GM12878 (cell line): Measurements from ENCODE around the gene ATP6AP2. TPM values are rescaled to one million over a fixed set of nuclear protein-coding genes. Genes with fewer than 3 reads are reported as not detected.

Experiments
- ATAC-seq: fragments of 200-7000 bp; cut with Tn5 transposase; 3 replicates; pipeline ENCODE4 v1.9.1; 2020; ENCODE audit warnings: mild to moderate bottlenecking, moderate library complexity
- BruUV-seq: library from RNA; stranded (reverse); fragments of 400-500 nt; replicated peaks from 2 replicates; lab custom pipeline; 2021; lab: Mats Ljungman, UMichigan
- CTCF ChIA-PET: fragments of 300-600 bp; sonication (Branson Sonifier 250); formaldehyde crosslinking; extraction: SDS; loops from one replicate; lab custom pipeline; 2021; ENCODE audit warnings: inconsistent platforms; lab: Yijun Ruan, JAX
- POLR2A ChIA-PET: fragments of 350-600 bp; formaldehyde crosslinking; extraction: SDS; loops from one replicate; lab custom pipeline; 2021; ENCODE audit warnings: inconsistent platforms; lab: Charles Lee
- RAD21 ChIA-PET: fragments of 300-600 bp; sonication (Branson Sonifier 250); formaldehyde crosslinking; loops from one replicate; lab custom pipeline; 2023; ENCODE audit warnings: antibody characterized with exemption; ENCODE audit not compliant: unreplicated experiment; lab: Charles Lee
- SMC1A ChIA-PET: fragments of 300-600 bp; sonication (Branson Sonifier 250); formaldehyde crosslinking; loops from one replicate; lab custom pipeline; 2023; ENCODE audit not compliant: unreplicated experiment, uncharacterized antibody; lab: Charles Lee
- DNase-seq: peaks from one replicate; pipeline ENCODE4 v3.0.0-alpha.2; 2011; ENCODE audit warnings: low read depth, low spot score
- FAIRE-seq: peaks from 3 replicates; lab custom pipeline; 2011; peaks lifted over from hg19 to GRCh38; lab: Jason Lieb, UNC
- H2AFZ ChIP-seq: 2 replicates; pipeline ENCODE4 v1.6.0; 2011; ENCODE audit warnings: low read depth, low read length, control low read depth; ENCODE audit not compliant: control insufficient read depth
- H3K27ac ChIP-seq: 2 replicates; pipeline ENCODE4 v1.5.1; 2011; ENCODE audit warnings: control low read depth; ENCODE audit not compliant: control insufficient read depth, insufficient read depth
- H3K27me3 ChIP-seq, 2 experiments: replicated peaks in 1 of 2; 2 replicates each; pipeline versions ENCODE4 v1.6.0 to v1.6.1; 2011; ENCODE audit warnings: low read length in 1 of 2; ENCODE audit not compliant: control insufficient read depth in 2 of 2, insufficient read depth in 2 of 2
- H3K36me3 ChIP-seq, 2 experiments: 2 replicates each; pipeline ENCODE4 v1.5.1; 2011; ENCODE audit warnings: low read length in 1 of 2; ENCODE audit not compliant: control insufficient read depth in 2 of 2, insufficient read depth in 2 of 2
- H3K4me1 ChIP-seq: 2 replicates; pipeline ENCODE4 v1.6.1; 2011; ENCODE audit warnings: mild to moderate bottlenecking, low read length, moderate library complexity, mixed read lengths; ENCODE audit not compliant: control insufficient read depth, insufficient read depth
- H3K4me2 ChIP-seq: 2 replicates; pipeline ENCODE4 v1.6.0; 2011; ENCODE audit warnings: control low read depth; ENCODE audit not compliant: control insufficient read depth, insufficient read depth
- H3K4me3 ChIP-seq: fragments of 200-600 bp; sonication (generic); 2 replicates; pipeline ENCODE4 v1.5.1; 2016
- H3K79me2 ChIP-seq: 2 replicates; pipeline ENCODE4 v1.6.0; 2011; ENCODE audit warnings: low read length; ENCODE audit not compliant: control insufficient read depth, insufficient read depth
- H3K9ac ChIP-seq: 2 replicates; pipeline ENCODE4 v1.8.0; 2011; ENCODE audit warnings: low read length, control low read depth, mixed read lengths; ENCODE audit not compliant: control insufficient read depth, insufficient read depth
- H3K9me3 ChIP-seq: replicated peaks from 3 replicates; pipeline ENCODE4 v1.5.1; 2011; ENCODE audit warnings: mild to moderate bottlenecking, low read length; ENCODE audit not compliant: control insufficient read depth, insufficient read depth
- H4K20me1 ChIP-seq: 2 replicates; pipeline ENCODE4 v1.6.0; 2011; ENCODE audit not compliant: control insufficient read depth, insufficient read depth
- CUX1 ChIP-seq: IDR thresholded peaks from 2 replicates; pipeline ENCODE4 v1.6.1; 2012; ENCODE audit warnings: improper control_type of control experiment, low read depth, low read length; ENCODE audit not compliant: insufficient replicate concordance
- DPF2 ChIP-seq: fragments of 450-650 bp; IDR thresholded peaks from 2 replicates; pipeline ENCODE4 v1.6.1; 2017; ENCODE audit warnings: mild to moderate bottlenecking
- E2F8 ChIP-seq: fragments of 450-650 bp; IDR thresholded peaks from 2 replicates; pipeline ENCODE4 v1.6.1; 2018; ENCODE audit warnings: mild to moderate bottlenecking, low read depth, moderate library complexity; ENCODE audit not compliant: partially characterized antibody
- HDAC6 ChIP-seq: fragments of 200-600 bp; sonication (generic); IDR thresholded peaks from one replicate; pipeline ENCODE4 v1.8.0; 2017; ENCODE audit warnings: antibody characterized with exemption; ENCODE audit not compliant: unreplicated experiment
- HSF1 ChIP-seq: fragments of 150-350 bp; IDR thresholded peaks from 2 replicates; pipeline ENCODE4 v1.6.1; 2014; ENCODE audit warnings: mild to moderate bottlenecking, low read depth, low read length
- KAT2A ChIP-seq: conservative IDR thresholded peaks from 2 replicates; pipeline ENCODE4 v1.6.1; 2011; ENCODE audit warnings: low read depth, low read length; ENCODE audit not compliant: control insufficient read depth
- MTA3 ChIP-seq: IDR thresholded peaks from 2 replicates; pipeline ENCODE4 v1.6.1; 2012; ENCODE audit warnings: low read length, inconsistent platforms, borderline replicate concordance
- RFX5 ChIP-seq: IDR thresholded peaks from 2 replicates; pipeline ENCODE4 v1.6.1; 2011; ENCODE audit warnings: low read depth, low read length, improper control_type of control experiment
- SRF ChIP-seq, 2 experiments: IDR thresholded peaks; 2 replicates each; pipeline ENCODE4 v1.6.1; 2011; ENCODE audit warnings: low read depth in 2 of 2, low read length in 2 of 2, mild to moderate bottlenecking in 1 of 2, moderate library complexity in 1 of 2
- STAT1 ChIP-seq: fragments of 450-650 bp; conservative IDR thresholded peaks from 2 replicates; pipeline ENCODE4 v1.6.1; 2014; ENCODE audit warnings: antibody characterized with exemption, mild to moderate bottlenecking
- TCF12 ChIP-seq: IDR thresholded peaks from 2 replicates; pipeline ENCODE4 v1.6.1; 2011; ENCODE audit warnings: low read depth, mild to moderate bottlenecking, low read length
- ZNF384 ChIP-seq: IDR thresholded peaks from 2 replicates; pipeline ENCODE4 v1.6.1; 2012; ENCODE audit warnings: low read depth, mild to moderate bottlenecking, low read length, improper control_type of control experiment, borderline replicate concordance
- WGBS: methylation state at CpG from one replicate; pipeline ENCODE4 v1.1.6; 2016; ENCODE audit warnings: low lambda C conversion rate; ENCODE audit not compliant: insufficient replicate concordance, insufficient coverage; ENCODE audit errors: missing lambda C conversion rate; 5-methylcytosine and 5-hydroxymethylcytosine counted together
- in situ Hi-C: fragments of 300-500 bp; cut with MboI; formaldehyde crosslinking; loops from 9 replicates; pipeline ENCODE4 v1.14.3; 2018; ENCODE audit warnings: mixed read lengths
- intact Hi-C: fragments of 100-400 bp; cut with micrococcal nuclease; formaldehyde crosslinking; loops from one replicate; pipeline ENCODE4 v1.14.2; 2022; ENCODE audit not compliant: unreplicated experiment
- polyA plus RNA-seq, 11 experiments: library from polyadenylated mRNA; depleted of rRNA in 4 of 11; unstranded in 6 of 11; stranded (reverse) in 5 of 11; fragments of >200 nt; fragmentation: Nextera tagmentation in 4 of 11; fragmentation: Illumina TruSeq in 1 of 11; extraction: Ambion mirVana in 4 of 11; extraction: Trizol in 1 of 11; gene quantifications; 1 replicate in 1 of 11; 2 replicates in 10 of 11; pipeline versions ENCODE4 v1.2.1 to v1.2.3, GENCODE V29; 2011 to 2016; ENCODE audit warnings: inconsistent platforms in 2 of 11, missing spikeins in 2 of 11, low read depth in 1 of 11
- total RNA-seq, 4 experiments: library from RNA; depleted of rRNA in 3 of 4; stranded (reverse); fragments of >200 nt in 3 of 4; fragmentation: Illumina TruSeq in 1 of 4; extraction: Trizol in 1 of 4; gene quantifications; 2 replicates each; pipeline versions ENCODE4 v1.2.1 to v1.2.3, GENCODE V29; 2013 to 2021

The ATP6AP2 gene
- total and polyA plus RNA-seq, 10 of the 15 experiments (the other 5 are each of a cell fraction or from before 2014, with no cell fraction given) = 36.3 to 141 (median 56.0) TPM

- CTCF ChIA-PET = interaction anchor here (0.8 to 1.6 kb wide), 2 partner anchors 20 to 39 kb away, joined by 3 to 7 read pairs; no protein-coding TSS in a partner anchor
- H3K36me3 ChIP-seq = no peaks in the 10 kb centered on the region
- no peak overlapping the region for H3K27ac ChIP-seq
- BruUV-seq = no TSS peak
- 69% methylated on average over 4 of the region's 4 CpGs for WGBS
- POLR2A ChIA-PET = no interaction called here
- no peak overlapping the region for H3K4me2 ChIP-seq
- H3K27me3 ChIP-seq = no peaks in the 10 kb centered on the region; a peak in 1 of 4 replicates
- H3K4me3 ChIP-seq = no peak overlapping the region
- no peak for DNase-seq
- SMC1A ChIA-PET = no interaction called here
- H3K9ac ChIP-seq = no peak overlapping the region
- FAIRE-seq = no peak
- no peak for ATAC-seq
- H3K9me3 ChIP-seq = no peaks in the 10 kb centered on the region
- H3K4me1 ChIP-seq = peaks cover 3% of the 10 kb centered on the region; the same call in 1 of the 2 replicates
- RAD21 ChIA-PET = no interaction called here
- H3K79me2 ChIP-seq = no peaks in the 10 kb centered on the region
- in situ Hi-C loops (no loop called here), intact Hi-C loops (no loop called here)
- H4K20me1 ChIP-seq = no peaks in the 10 kb centered on the region
- H2AFZ ChIP-seq = no peak overlapping the region
- no peak for TF ChIP-seq HDAC6
- no peak for TF ChIP-seq SRF (IDR thresholded peaks at IDR 0.05; ENCODE audit: low read depth in 2 of 2, low read length in 2 of 2)
- no peak for TF ChIP-seq CUX1
- no peak for TF ChIP-seq DPF2
- TF ChIP-seq RFX5 = no peak
- TF ChIP-seq KAT2A = no peak
- TF ChIP-seq E2F8 = no peak
- no peak for TF ChIP-seq MTA3
- no peak for TF ChIP-seq STAT1
- TF ChIP-seq TCF12 = no peak
- no peak for TF ChIP-seq HSF1
- no peak for TF ChIP-seq ZNF384
Measured at GRCh38 chrX:40564447-40564846, 16.3 kb upstream of the ATP6AP2 start.
